Left ventricle myocardium inferior (tissue), 1 donor: ENCODE measurements around the gene RBFOX1. TPM values are rescaled to one million over a fixed set of nuclear protein-coding genes. Genes with fewer than 3 reads are reported as not detected.

Source experiments
- DNase-seq: peaks from one replicate; pipeline ENCODE4 v3.0.0-alpha.2; 2020
- H3K27ac ChIP-seq: fragments of 200-600 bp; replicated peaks from 2 replicates; pipeline ENCODE4 v1.8.0; 2021
- H3K27me3 ChIP-seq: fragments of 200-600 bp; 2 replicates; pipeline ENCODE4 v1.8.0; 2021; ENCODE audit warnings: low read depth
- H3K36me3 ChIP-seq: fragments of 200-600 bp; 2 replicates; pipeline ENCODE4 v1.8.0; 2021
- H3K4me1 ChIP-seq: fragments of 200-600 bp; 2 replicates; pipeline ENCODE4 v1.8.0; 2021
- H3K4me3 ChIP-seq: fragments of 200-600 bp; 2 replicates; pipeline ENCODE4 v1.8.0; 2021; ENCODE audit warnings: mild to moderate bottlenecking, moderate library complexity
- H3K9me3 ChIP-seq: fragments of 200-600 bp; replicated peaks from 2 replicates; pipeline ENCODE4 v1.8.0; 2021
- intact Hi-C: fragments of 100-400 bp; cut with micrococcal nuclease; formaldehyde crosslinking; loops from one replicate; pipeline ENCODE4 v1.11.0; 2022
- total RNA-seq: library from RNA; stranded (reverse); fragmentation: NEBNext Ultra II Directional; extraction: Animal tissue kit (Norgen Biotek cat#: 25700); gene quantifications from one replicate; pipeline ENCODE4 v1.2.1, GENCODE V29; 2021
- TF ChIP-seq, protein P1 (sequence below): fragments of 200-600 bp; IDR thresholded peaks from 2 replicates; pipeline ENCODE4 v1.8.0; 2021; ENCODE audit warnings: antibody characterized with exemption, mild to moderate bottlenecking, borderline replicate concordance
- donor health status: DM: no; HTN: yes; CAD: no; lungs with severe emphysema.

The RBFOX1 gene
- total RNA-seq, 1 donor from 2014 or later, result 71.8 TPM

DNA sequence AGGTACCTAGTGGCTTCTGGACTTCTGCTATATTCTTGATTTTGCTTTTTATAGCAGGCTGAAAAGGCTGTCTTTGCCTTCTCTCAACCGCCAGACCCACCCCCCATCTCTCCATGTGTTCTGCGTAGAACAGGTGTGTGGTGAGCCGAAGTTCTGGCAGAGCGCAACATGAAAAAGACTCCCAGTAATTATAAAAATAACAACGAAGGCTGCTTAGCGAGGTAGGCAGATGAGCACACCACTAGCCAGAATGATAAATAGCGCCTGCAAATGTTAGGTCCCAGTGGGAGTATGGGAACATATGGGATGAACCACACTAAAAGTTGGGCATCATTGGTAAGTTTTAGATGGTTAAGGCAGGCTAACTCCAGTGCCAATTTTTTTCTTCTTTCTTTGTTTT, 14.0 kb upstream of the RBFOX1 start:
- DNase-seq, result no peak
- Histone ChIP-seq H3K36me3 (no peaks in the 10 kb centered on the region), H3K4me3 (no peak overlapping the region), H3K27me3 (no peaks in the 10 kb centered on the region), H3K27ac (peak overlapping the region; percentile 22), H3K9me3 (no peaks in the 10 kb centered on the region), H3K4me1 (no peaks in the 10 kb centered on the region)
- intact Hi-C loops, result no loop called here
- TF ChIP-seq, protein P1, sequence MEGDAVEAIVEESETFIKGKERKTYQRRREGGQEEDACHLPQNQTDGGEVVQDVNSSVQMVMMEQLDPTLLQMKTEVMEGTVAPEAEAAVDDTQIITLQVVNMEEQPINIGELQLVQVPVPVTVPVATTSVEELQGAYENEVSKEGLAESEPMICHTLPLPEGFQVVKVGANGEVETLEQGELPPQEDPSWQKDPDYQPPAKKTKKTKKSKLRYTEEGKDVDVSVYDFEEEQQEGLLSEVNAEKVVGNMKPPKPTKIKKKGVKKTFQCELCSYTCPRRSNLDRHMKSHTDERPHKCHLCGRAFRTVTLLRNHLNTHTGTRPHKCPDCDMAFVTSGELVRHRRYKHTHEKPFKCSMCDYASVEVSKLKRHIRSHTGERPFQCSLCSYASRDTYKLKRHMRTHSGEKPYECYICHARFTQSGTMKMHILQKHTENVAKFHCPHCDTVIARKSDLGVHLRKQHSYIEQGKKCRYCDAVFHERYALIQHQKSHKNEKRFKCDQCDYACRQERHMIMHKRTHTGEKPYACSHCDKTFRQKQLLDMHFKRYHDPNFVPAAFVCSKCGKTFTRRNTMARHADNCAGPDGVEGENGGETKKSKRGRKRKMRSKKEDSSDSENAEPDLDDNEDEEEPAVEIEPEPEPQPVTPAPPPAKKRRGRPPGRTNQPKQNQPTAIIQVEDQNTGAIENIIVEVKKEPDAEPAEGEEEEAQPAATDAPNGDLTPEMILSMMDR, result no peak

GRCh38 chr16:7319514-7319913, 13.1 kb upstream of the RBFOX1 start:
- Histone ChIP-seq H3K4me3 (no peak overlapping the region), H3K27me3 (no peaks in the 10 kb centered on the region), H3K36me3 (no peaks in the 10 kb centered on the region), H3K4me1 (no peaks in the 10 kb centered on the region), H3K27ac (peak overlapping the region; percentile 22), H3K9me3 (no peaks in the 10 kb centered on the region)
- no peak for DNase-seq
- TF ChIP-seq, protein P1, result no peak
- intact Hi-C loops, result no loop called here

- H3K36me3 ChIP-seq, result no peaks in the 10 kb centered on the region
- H3K4me1 ChIP-seq, result peaks cover 3% of the 10 kb centered on the region
- H3K4me3 ChIP-seq, result no peak overlapping the region
- no peak for DNase-seq
- intact Hi-C loops, result no loop called here
- no peaks in the 10 kb centered on the region for H3K9me3 ChIP-seq
- no peaks in the 10 kb centered on the region for H3K27me3 ChIP-seq
- TF ChIP-seq, protein P1, result no peak
- no peak overlapping the region for H3K27ac ChIP-seq
These were observed 11.0 kb upstream of the RBFOX1 start for GRCh38 chr16:7321661-7322060.

- DNase-seq, result no peak
- intact Hi-C loops, result no loop called here
These were observed 8.3 kb upstream of the RBFOX1 start for GRCh38 chr16:7324321-7324720.

GRCh38 chr16:7325834-7326233, 6.8 kb upstream of the RBFOX1 start:
- no peak for DNase-seq
- TF ChIP-seq, protein P1, result no peak
- H3K9me3 ChIP-seq, result no peaks in the 10 kb centered on the region
- intact Hi-C loops, result no loop called here
- peaks cover 3% of the 10 kb centered on the region for H3K4me1 ChIP-seq
- H3K36me3 ChIP-seq, result no peaks in the 10 kb centered on the region
- H3K27ac ChIP-seq, result no peak overlapping the region
- H3K4me3 ChIP-seq, result no peak overlapping the region
- no peaks in the 10 kb centered on the region for H3K27me3 ChIP-seq

More at GRCh38 chr16:7324321-7324720, 8.3 kb upstream of the RBFOX1 start:
- H3K4me1 ChIP-seq, result peaks cover 3% of the 10 kb centered on the region
- H3K27ac ChIP-seq, result no peak overlapping the region
- H3K4me3 ChIP-seq, result no peak overlapping the region
- no peaks in the 10 kb centered on the region for H3K27me3 ChIP-seq
- TF ChIP-seq, protein P1, result no peak
- no peaks in the 10 kb centered on the region for H3K36me3 ChIP-seq
- no peaks in the 10 kb centered on the region for H3K9me3 ChIP-seq

- H3K36me3 ChIP-seq, result no peaks in the 10 kb centered on the region
- TF ChIP-seq, protein P1, result no peak
- DNase-seq, result no peak
- intact Hi-C loops, result no loop called here
- H3K4me1 ChIP-seq, result peaks cover 22% of the 10 kb centered on the region
- peak overlapping the region; percentile 39 for H3K4me3 ChIP-seq
- H3K27ac ChIP-seq, result peak overlapping the region; percentile 90
- H3K27me3 ChIP-seq, result no peaks in the 10 kb centered on the region
- H3K9me3 ChIP-seq, result no peaks in the 10 kb centered on the region
These were observed 1.9 kb upstream of the RBFOX1 start for GRCh38 chr16:7330709-7331108.
